HL-60 (cell line): Measurements from ENCODE around the gene PTPRG.

Experiments
- GABPA ChIP-seq: IDR thresholded peaks from 2 replicates; pipeline ENCODE4 v1.6.1; 2012; ENCODE audit warnings: low read depth
- POLR2AphosphoS5 ChIP-seq: IDR thresholded peaks from 2 replicates; pipeline ENCODE4 v1.6.1; 2012; ENCODE audit warnings: low read depth
- SPI1 ChIP-seq: IDR thresholded peaks from 2 replicates; pipeline ENCODE4 v1.6.1; 2012; ENCODE audit warnings: low read depth, mild to moderate bottlenecking, borderline replicate concordance
- TF ChIP-seq, protein P1 (sequence below): IDR thresholded peaks from 2 replicates; pipeline ENCODE4 v1.6.1; 2012; ENCODE audit warnings: low read depth; ENCODE audit not compliant: insufficient replicate concordance
- TF ChIP-seq, protein P2 (sequence below): IDR thresholded peaks from one replicate; pipeline ENCODE4 v1.5.1; 2011; ENCODE audit warnings: low read length, control low read depth, inconsistent platforms; ENCODE audit not compliant: insufficient read depth

DNA sequence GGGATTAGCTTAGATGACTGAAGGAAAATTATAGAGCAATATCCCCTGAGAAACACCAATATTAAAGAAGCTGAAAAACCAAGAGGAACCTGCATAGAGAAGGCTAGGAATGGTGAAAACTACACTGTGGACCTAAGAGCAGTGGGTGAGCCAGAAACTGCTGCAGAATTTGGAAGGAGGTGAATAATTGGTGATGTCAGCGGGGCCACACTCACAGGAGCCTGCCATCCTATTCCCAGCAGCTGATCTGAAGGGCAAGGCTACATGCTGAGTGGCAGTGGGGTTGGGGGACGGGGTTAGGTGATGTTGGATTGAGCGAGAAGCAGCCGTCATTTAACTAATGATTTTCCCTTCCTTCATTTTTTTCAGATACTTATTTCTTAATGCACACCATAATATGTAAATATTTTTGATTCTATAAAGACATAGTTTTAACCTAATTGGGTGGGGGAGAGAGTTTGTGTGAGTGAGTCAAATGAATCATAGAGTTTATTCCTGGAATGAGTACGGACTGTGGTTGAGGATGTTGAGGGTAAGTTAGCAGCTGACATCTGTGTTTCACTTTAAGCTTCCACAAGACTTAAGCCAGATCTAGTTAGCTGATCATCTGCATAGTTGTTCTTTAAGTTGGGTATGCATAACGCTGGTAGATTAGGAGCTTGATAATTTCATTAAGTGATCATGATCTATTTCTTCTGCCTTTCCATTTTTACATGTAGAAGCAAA is 222.8 kb downstream of the PTPRG start:
- TF ChIP-seq, protein P1, sequence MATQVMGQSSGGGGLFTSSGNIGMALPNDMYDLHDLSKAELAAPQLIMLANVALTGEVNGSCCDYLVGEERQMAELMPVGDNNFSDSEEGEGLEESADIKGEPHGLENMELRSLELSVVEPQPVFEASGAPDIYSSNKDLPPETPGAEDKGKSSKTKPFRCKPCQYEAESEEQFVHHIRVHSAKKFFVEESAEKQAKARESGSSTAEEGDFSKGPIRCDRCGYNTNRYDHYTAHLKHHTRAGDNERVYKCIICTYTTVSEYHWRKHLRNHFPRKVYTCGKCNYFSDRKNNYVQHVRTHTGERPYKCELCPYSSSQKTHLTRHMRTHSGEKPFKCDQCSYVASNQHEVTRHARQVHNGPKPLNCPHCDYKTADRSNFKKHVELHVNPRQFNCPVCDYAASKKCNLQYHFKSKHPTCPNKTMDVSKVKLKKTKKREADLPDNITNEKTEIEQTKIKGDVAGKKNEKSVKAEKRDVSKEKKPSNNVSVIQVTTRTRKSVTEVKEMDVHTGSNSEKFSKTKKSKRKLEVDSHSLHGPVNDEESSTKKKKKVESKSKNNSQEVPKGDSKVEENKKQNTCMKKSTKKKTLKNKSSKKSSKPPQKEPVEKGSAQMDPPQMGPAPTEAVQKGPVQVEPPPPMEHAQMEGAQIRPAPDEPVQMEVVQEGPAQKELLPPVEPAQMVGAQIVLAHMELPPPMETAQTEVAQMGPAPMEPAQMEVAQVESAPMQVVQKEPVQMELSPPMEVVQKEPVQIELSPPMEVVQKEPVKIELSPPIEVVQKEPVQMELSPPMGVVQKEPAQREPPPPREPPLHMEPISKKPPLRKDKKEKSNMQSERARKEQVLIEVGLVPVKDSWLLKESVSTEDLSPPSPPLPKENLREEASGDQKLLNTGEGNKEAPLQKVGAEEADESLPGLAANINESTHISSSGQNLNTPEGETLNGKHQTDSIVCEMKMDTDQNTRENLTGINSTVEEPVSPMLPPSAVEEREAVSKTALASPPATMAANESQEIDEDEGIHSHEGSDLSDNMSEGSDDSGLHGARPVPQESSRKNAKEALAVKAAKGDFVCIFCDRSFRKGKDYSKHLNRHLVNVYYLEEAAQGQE = no peak
- TF ChIP-seq, protein P2, sequence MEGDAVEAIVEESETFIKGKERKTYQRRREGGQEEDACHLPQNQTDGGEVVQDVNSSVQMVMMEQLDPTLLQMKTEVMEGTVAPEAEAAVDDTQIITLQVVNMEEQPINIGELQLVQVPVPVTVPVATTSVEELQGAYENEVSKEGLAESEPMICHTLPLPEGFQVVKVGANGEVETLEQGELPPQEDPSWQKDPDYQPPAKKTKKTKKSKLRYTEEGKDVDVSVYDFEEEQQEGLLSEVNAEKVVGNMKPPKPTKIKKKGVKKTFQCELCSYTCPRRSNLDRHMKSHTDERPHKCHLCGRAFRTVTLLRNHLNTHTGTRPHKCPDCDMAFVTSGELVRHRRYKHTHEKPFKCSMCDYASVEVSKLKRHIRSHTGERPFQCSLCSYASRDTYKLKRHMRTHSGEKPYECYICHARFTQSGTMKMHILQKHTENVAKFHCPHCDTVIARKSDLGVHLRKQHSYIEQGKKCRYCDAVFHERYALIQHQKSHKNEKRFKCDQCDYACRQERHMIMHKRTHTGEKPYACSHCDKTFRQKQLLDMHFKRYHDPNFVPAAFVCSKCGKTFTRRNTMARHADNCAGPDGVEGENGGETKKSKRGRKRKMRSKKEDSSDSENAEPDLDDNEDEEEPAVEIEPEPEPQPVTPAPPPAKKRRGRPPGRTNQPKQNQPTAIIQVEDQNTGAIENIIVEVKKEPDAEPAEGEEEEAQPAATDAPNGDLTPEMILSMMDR = no peak
- TF ChIP-seq POLR2AphosphoS5 (no peak), GABPA (no peak), SPI1 (no peak)
